ENCODE data around the gene CRMP1.

CRMP1 gene

GRCh38 chr4:5933116-5933515 lies 40.2 kb upstream of the CRMP1 start:
- no peak for DNase-seq
- Histone ChIP-seq H3K18ac (ENCODE audit: low read depth in 1 of 2, low read length in 2 of 2) (no peak overlapping the region), H3K36me3 (ENCODE audit: control insufficient read depth in 1 of 2, insufficient read depth in 2 of 2, low read depth in 1 of 2, low read length in 2 of 2) (no peaks in the 10 kb centered on the region), H3K23ac (ENCODE audit: low read length in 2 of 2) (no peak overlapping the region), H3K9me3 (ENCODE audit: control insufficient read depth, low read length) (no peaks in the 10 kb centered on the region), H3K79me1 (replicated peaks; ENCODE audit: low read length, poor library complexity, severe bottlenecking) (no peaks in the 10 kb centered on the region), H3K4me2 (ENCODE audit: low read length, poor library complexity, severe bottlenecking) (no peak overlapping the region), H3K27ac (ENCODE audit: low read length, poor library complexity, severe bottlenecking) (no peak overlapping the region), H2AK5ac (ENCODE audit: low read length, severe bottlenecking) (no peak overlapping the region), H2BK120ac (ENCODE audit: low read depth, low read length) (no peak overlapping the region), H3K27me3 (ENCODE audit: control insufficient read depth in 1 of 2, insufficient read depth in 1 of 2, low read length in 2 of 2) (peaks cover 24 to 62% of the 10 kb centered on the region in 2 experiments), H3K14ac (ENCODE audit: low read length in 2 of 2) (peak overlapping the region in 1 of 2 experiments; percentile 82), H2AFZ (ENCODE audit: low read depth, low read length) (no peak overlapping the region), H2BK5ac (ENCODE audit: low read depth, low read length, poor library complexity, severe bottlenecking) (no peak overlapping the region), H4K8ac (ENCODE audit: low read length) (no peak overlapping the region), H2BK15ac (ENCODE audit: low read depth, poor library complexity, severe bottlenecking) (no peak overlapping the region), H2BK12ac (ENCODE audit: low read length in 2 of 2) (no peak overlapping the region), H3K4me1 (ENCODE audit: control insufficient read depth, insufficient read depth, low read depth, low read length) (peaks cover 2% of the 10 kb centered on the region), H3K4ac (ENCODE audit: low read depth in 1 of 2, low read length in 2 of 2) (no peak overlapping the region), H3K9ac (ENCODE audit: low read length) (no peak overlapping the region), H4K91ac (ENCODE audit: low read length) (no peak overlapping the region), H3K4me3 (ENCODE audit: insufficient read depth in 1 of 2, low read depth in 1 of 2, low read length in 2 of 2) (no peak overlapping the region)
- 88% methylated on average over 3 of the region's 4 CpGs for WGBS

- no peaks in the 10 kb centered on the region for H3K9me3 ChIP-seq (ENCODE audit: control insufficient read depth, low read length)
- H3K4ac ChIP-seq (ENCODE audit: low read depth in 1 of 2, low read length in 2 of 2): no peak overlapping the region
- H4K8ac ChIP-seq (ENCODE audit: low read length): no peak overlapping the region
- H3K14ac ChIP-seq (ENCODE audit: low read length in 2 of 2): no peak overlapping the region
- WGBS: 78% methylated on average over 12 of the region's 12 CpGs
- no peak overlapping the region for H2BK5ac ChIP-seq (ENCODE audit: low read depth, low read length, poor library complexity, severe bottlenecking)
- no peak for DNase-seq
- no peak overlapping the region for H2BK12ac ChIP-seq (ENCODE audit: low read length in 2 of 2)
- H3K27me3 ChIP-seq (ENCODE audit: control insufficient read depth in 1 of 2, insufficient read depth in 1 of 2, low read length in 2 of 2): peaks cover 24 to 72% of the 10 kb centered on the region in 2 experiments
- H3K4me1 ChIP-seq (ENCODE audit: control insufficient read depth, insufficient read depth, low read depth, low read length): peaks cover 2% of the 10 kb centered on the region
- H3K79me1 ChIP-seq (replicated peaks; ENCODE audit: low read length, poor library complexity, severe bottlenecking): no peaks in the 10 kb centered on the region
- H2AFZ ChIP-seq (ENCODE audit: low read depth, low read length): no peak overlapping the region
- H2BK120ac ChIP-seq (ENCODE audit: low read depth, low read length): no peak overlapping the region
- H3K4me2 ChIP-seq (ENCODE audit: low read length, poor library complexity, severe bottlenecking): no peak overlapping the region
- no peak overlapping the region for H4K91ac ChIP-seq (ENCODE audit: low read length)
- H3K23ac ChIP-seq (ENCODE audit: low read length in 2 of 2): no peak overlapping the region
- H3K27ac ChIP-seq (ENCODE audit: low read length, poor library complexity, severe bottlenecking): no peak overlapping the region
- H2AK5ac ChIP-seq (ENCODE audit: low read length, severe bottlenecking): no peak overlapping the region
- no peak overlapping the region for H3K4me3 ChIP-seq (ENCODE audit: insufficient read depth in 1 of 2, low read depth in 1 of 2, low read length in 2 of 2)
- no peak overlapping the region for H2BK15ac ChIP-seq (ENCODE audit: low read depth, poor library complexity, severe bottlenecking)
- H3K36me3 ChIP-seq (ENCODE audit: control insufficient read depth in 1 of 2, insufficient read depth in 2 of 2, low read depth in 1 of 2, low read length in 2 of 2): no peaks in the 10 kb centered on the region
- H3K9ac ChIP-seq (ENCODE audit: low read length): no peak overlapping the region
- H3K18ac ChIP-seq (ENCODE audit: low read depth in 1 of 2, low read length in 2 of 2): no peak overlapping the region
These were observed 39.2 kb upstream of the CRMP1 start for GRCh38 chr4:5932035-5932568.

GRCh38 chr4:5931526-5931925 lies 38.6 kb upstream of the CRMP1 start:
- 65% methylated on average over 9 of the region's 9 CpGs for WGBS
- H2BK120ac ChIP-seq (ENCODE audit: low read depth, low read length): no peak overlapping the region
- H4K91ac ChIP-seq (ENCODE audit: low read length): no peak overlapping the region
- H3K79me1 ChIP-seq (replicated peaks; ENCODE audit: low read length, poor library complexity, severe bottlenecking): no peaks in the 10 kb centered on the region
- H2AFZ ChIP-seq (ENCODE audit: low read depth, low read length): no peak overlapping the region
- no peak overlapping the region for H3K23ac ChIP-seq (ENCODE audit: low read length in 2 of 2)
- H3K4me1 ChIP-seq (ENCODE audit: control insufficient read depth, insufficient read depth, low read depth, low read length): peaks cover 2% of the 10 kb centered on the region
- peaks cover 24 to 77% of the 10 kb centered on the region in 2 experiments for H3K27me3 ChIP-seq (ENCODE audit: control insufficient read depth in 1 of 2, insufficient read depth in 1 of 2, low read length in 2 of 2)
- no peak overlapping the region for H2AK5ac ChIP-seq (ENCODE audit: low read length, severe bottlenecking)
- no peak overlapping the region for H3K4me3 ChIP-seq (ENCODE audit: insufficient read depth in 1 of 2, low read depth in 1 of 2, low read length in 2 of 2)
- H2BK12ac ChIP-seq (ENCODE audit: low read length in 2 of 2): no peak overlapping the region
- no peak overlapping the region for H3K9ac ChIP-seq (ENCODE audit: low read length)
- H3K9me3 ChIP-seq (ENCODE audit: control insufficient read depth, low read length): no peaks in the 10 kb centered on the region
- no peak for DNase-seq
- H4K8ac ChIP-seq (ENCODE audit: low read length): no peak overlapping the region
- H3K4me2 ChIP-seq (ENCODE audit: low read length, poor library complexity, severe bottlenecking): no peak overlapping the region
- no peak overlapping the region for H3K18ac ChIP-seq (ENCODE audit: low read depth in 1 of 2, low read length in 2 of 2)
- H2BK15ac ChIP-seq (ENCODE audit: low read depth, poor library complexity, severe bottlenecking): no peak overlapping the region
- no peak overlapping the region for H3K27ac ChIP-seq (ENCODE audit: low read length, poor library complexity, severe bottlenecking)
- H3K36me3 ChIP-seq (ENCODE audit: control insufficient read depth in 1 of 2, insufficient read depth in 2 of 2, low read depth in 1 of 2, low read length in 2 of 2): no peaks in the 10 kb centered on the region
- no peak overlapping the region for H3K4ac ChIP-seq (ENCODE audit: low read depth in 1 of 2, low read length in 2 of 2)
- peak overlapping the region in 1 of 2 experiments; percentile 11 for H3K14ac ChIP-seq (ENCODE audit: low read length in 2 of 2)
- no peak overlapping the region for H2BK5ac ChIP-seq (ENCODE audit: low read depth, low read length, poor library complexity, severe bottlenecking)

GRCh38 chr4:5930876-5931275 lies 38.0 kb upstream of the CRMP1 start:
- H3K36me3 ChIP-seq (ENCODE audit: control insufficient read depth in 1 of 2, insufficient read depth in 2 of 2, low read depth in 1 of 2, low read length in 2 of 2): no peaks in the 10 kb centered on the region
- no peak overlapping the region for H3K27ac ChIP-seq (ENCODE audit: low read length, poor library complexity, severe bottlenecking)
- H2AK5ac ChIP-seq (ENCODE audit: low read length, severe bottlenecking): no peak overlapping the region

More at GRCh38 chr4:5930876-5931275, 38.0 kb upstream of the CRMP1 start:
- no peak overlapping the region for H3K4me2 ChIP-seq (ENCODE audit: low read length, poor library complexity, severe bottlenecking)
- no peak overlapping the region for H4K8ac ChIP-seq (ENCODE audit: low read length)
- no peak overlapping the region for H2BK15ac ChIP-seq (ENCODE audit: low read depth, poor library complexity, severe bottlenecking)
- H3K27me3 ChIP-seq (ENCODE audit: control insufficient read depth in 1 of 2, insufficient read depth in 1 of 2, low read length in 2 of 2): peaks cover 24 to 83% of the 10 kb centered on the region in 2 experiments
- no peak overlapping the region for H3K23ac ChIP-seq (ENCODE audit: low read length in 2 of 2)
- H4K91ac ChIP-seq (ENCODE audit: low read length): no peak overlapping the region
- no peak overlapping the region for H2BK5ac ChIP-seq (ENCODE audit: low read depth, low read length, poor library complexity, severe bottlenecking)
- no peak overlapping the region for H2AFZ ChIP-seq (ENCODE audit: low read depth, low read length)
- H3K14ac ChIP-seq (ENCODE audit: low read length in 2 of 2): no peak overlapping the region
- H3K9me3 ChIP-seq (ENCODE audit: control insufficient read depth, low read length): no peaks in the 10 kb centered on the region
- H3K4ac ChIP-seq (ENCODE audit: low read depth in 1 of 2, low read length in 2 of 2): no peak overlapping the region
- H3K4me3 ChIP-seq (ENCODE audit: insufficient read depth in 1 of 2, low read depth in 1 of 2, low read length in 2 of 2): no peak overlapping the region
- H3K18ac ChIP-seq (ENCODE audit: low read depth in 1 of 2, low read length in 2 of 2): no peak overlapping the region
- H3K79me1 ChIP-seq (replicated peaks; ENCODE audit: low read length, poor library complexity, severe bottlenecking): no peaks in the 10 kb centered on the region
- H3K9ac ChIP-seq (ENCODE audit: low read length): no peak overlapping the region
- 70% methylated on average over 7 of the region's 7 CpGs for WGBS
- H2BK12ac ChIP-seq (ENCODE audit: low read length in 2 of 2): no peak overlapping the region
- peaks cover 2% of the 10 kb centered on the region for H3K4me1 ChIP-seq (ENCODE audit: control insufficient read depth, insufficient read depth, low read depth, low read length)
- DNase-seq: no peak
- H2BK120ac ChIP-seq (ENCODE audit: low read depth, low read length): no peak overlapping the region

Measured in mesenchymal stem cell (in vitro differentiated cells and primary cell).